ENCODE results near the gene PLXNA1.

DNA sequence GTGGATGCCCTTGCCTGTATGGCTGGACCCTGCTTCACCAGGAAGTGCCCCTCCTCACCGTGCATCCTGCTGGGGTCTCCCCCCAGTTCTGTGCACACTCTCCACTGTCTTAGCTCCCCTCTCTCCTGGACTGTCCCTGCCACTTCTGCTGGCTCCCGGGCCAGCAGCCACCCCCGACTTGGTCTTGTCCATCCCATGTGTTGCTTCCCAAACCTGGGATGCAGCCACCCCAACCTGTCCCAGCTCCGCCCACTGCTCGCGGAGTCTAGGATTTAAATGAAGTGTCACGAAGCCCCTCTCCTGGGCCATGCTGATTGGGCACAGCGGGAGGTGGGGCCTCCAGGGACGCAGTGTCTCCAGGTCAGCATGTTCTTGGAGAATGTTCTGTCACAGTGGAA is 48.5 kb downstream of the PLXNA1 start:
- no peak for TF ChIP-seq POLR2AphosphoS5 (IDR thresholded peaks at IDR 0.05)
- TF ChIP-seq CTCF (IDR thresholded peaks at IDR 0.05), result no peak
- no peak for TF ChIP-seq POLR2A (IDR thresholded peaks at IDR 0.05)
